ENCODE measurements around the gene LSP1.
A peak's percentile ranks its signal among the peaks of the same experiment; 100 is the strongest.
"Not testable (repeated sequence)": the region's sequence is repeated elsewhere in the genome, so short reads cannot be mapped to it uniquely, and the experiment has no call there.

Gene LSP1

GRCh38 chr11:1852877-1853276 lies at the start of gene LSP1:
Gene LSP1, plus strand, starts transcription at chr11:1853084. Its CDS starts 61 bp downstream, at chr11:1853145.
- peak; percentile 94 for DNase-seq (ENCODE audit: low spot score)
- no peak for TF ChIP-seq CTCF (IDR thresholded peaks at IDR 0.05; ENCODE audit: borderline replicate concordance, control extremely low read depth, extremely low read depth, insufficient read depth, missing control alignments)
- in situ Hi-C loops (cut with MboI; ENCODE audit: low sequenced_read_pairs, unreplicated experiment): no loop called here

- no peak for DNase-seq (ENCODE audit: low spot score)
- TF ChIP-seq CTCF (IDR thresholded peaks at IDR 0.05; ENCODE audit: borderline replicate concordance, control extremely low read depth, extremely low read depth, insufficient read depth, missing control alignments): no peak
- in situ Hi-C loops (cut with MboI; ENCODE audit: low sequenced_read_pairs, unreplicated experiment): no loop called here
Measured at GRCh38 chr11:1803246-1803645, 49.6 kb upstream of the LSP1 start.

GRCh38 chr11:1803835-1804519 lies 48.9 kb upstream of the LSP1 start:
- in situ Hi-C loops (cut with MboI; ENCODE audit: low sequenced_read_pairs, unreplicated experiment); DNase-seq (ENCODE audit: low spot score): not testable (repeated sequence)

- TF ChIP-seq CTCF (IDR thresholded peaks at IDR 0.05; ENCODE audit: borderline replicate concordance, control extremely low read depth, extremely low read depth, insufficient read depth, missing control alignments): no peak
- in situ Hi-C loops (cut with MboI; ENCODE audit: low sequenced_read_pairs, unreplicated experiment): no loop called here
- no peak for DNase-seq (ENCODE audit: low spot score)
Measured at GRCh38 chr11:1805525-1805924, 47.4 kb upstream of the LSP1 start.

- in situ Hi-C loops (cut with MboI; ENCODE audit: low sequenced_read_pairs, unreplicated experiment): no loop called here
- no peak for DNase-seq (ENCODE audit: low spot score)
- TF ChIP-seq CTCF (IDR thresholded peaks at IDR 0.05; ENCODE audit: borderline replicate concordance, control extremely low read depth, extremely low read depth, insufficient read depth, missing control alignments): no peak
Measured at GRCh38 chr11:1807264-1807995, 45.5 kb upstream of the LSP1 start.

GRCh38 chr11:1810761-1811160 lies 42.1 kb upstream of the LSP1 start:
- TF ChIP-seq CTCF (IDR thresholded peaks at IDR 0.05; ENCODE audit: borderline replicate concordance, control extremely low read depth, extremely low read depth, insufficient read depth, missing control alignments): no peak
- in situ Hi-C loops (cut with MboI; ENCODE audit: low sequenced_read_pairs, unreplicated experiment): loop anchor here (10.0 kb wide), 1 partner anchor 116 kb away; the partner anchor contains the start of gene KRTAP5-6
- DNase-seq (ENCODE audit: low spot score): no peak

GRCh38 chr11:1812274-1812673 lies 40.6 kb upstream of the LSP1 start:
- TF ChIP-seq CTCF (IDR thresholded peaks at IDR 0.05; ENCODE audit: borderline replicate concordance, control extremely low read depth, extremely low read depth, insufficient read depth, missing control alignments): no peak
- in situ Hi-C loops (cut with MboI; ENCODE audit: low sequenced_read_pairs, unreplicated experiment): loop anchor here (10.0 kb wide), 1 partner anchor 117 kb away; the partner anchor contains the start of gene KRTAP5-6
- no peak for DNase-seq (ENCODE audit: low spot score)

Measured in GM13976 (cell line).